Tibial nerve (tissue), 4 donors: ENCODE measurements around the gene NCL.
"Not testable (repeated sequence)": the region's sequence is repeated elsewhere in the genome, so short reads cannot be mapped to it uniquely, and the experiment has no call there.

Experiments used
- CTCF ChIP-seq, 5 experiments: fragments of 200-600 bp in 3 of 5; fragments of 450-650 bp in 2 of 5; sonication (generic) in 3 of 5; IDR thresholded peaks; one replicate each; pipeline ENCODE4 v1.5.1; 2016 to 2019; ENCODE audit warnings: antibody characterized with exemption in 5 of 5, mild to moderate bottlenecking in 3 of 5, moderate library complexity in 2 of 5
- EP300 ChIP-seq, 2 donors: sonication (generic); formaldehyde crosslinking; IDR thresholded peaks; one replicate each; pipeline ENCODE4 v1.6.1; 2017; ENCODE audit warnings: antibody characterized with exemption in 2 of 2, mild to moderate bottlenecking in 1 of 2
- POLR2A ChIP-seq, 2 donors: fragments of 450-650 bp; IDR thresholded peaks; one replicate each; pipeline ENCODE4 v1.6.1; 2017; ENCODE audit warnings: antibody characterized with exemption in 2 of 2, mild to moderate bottlenecking in 2 of 2, moderate library complexity in 2 of 2

DNA sequence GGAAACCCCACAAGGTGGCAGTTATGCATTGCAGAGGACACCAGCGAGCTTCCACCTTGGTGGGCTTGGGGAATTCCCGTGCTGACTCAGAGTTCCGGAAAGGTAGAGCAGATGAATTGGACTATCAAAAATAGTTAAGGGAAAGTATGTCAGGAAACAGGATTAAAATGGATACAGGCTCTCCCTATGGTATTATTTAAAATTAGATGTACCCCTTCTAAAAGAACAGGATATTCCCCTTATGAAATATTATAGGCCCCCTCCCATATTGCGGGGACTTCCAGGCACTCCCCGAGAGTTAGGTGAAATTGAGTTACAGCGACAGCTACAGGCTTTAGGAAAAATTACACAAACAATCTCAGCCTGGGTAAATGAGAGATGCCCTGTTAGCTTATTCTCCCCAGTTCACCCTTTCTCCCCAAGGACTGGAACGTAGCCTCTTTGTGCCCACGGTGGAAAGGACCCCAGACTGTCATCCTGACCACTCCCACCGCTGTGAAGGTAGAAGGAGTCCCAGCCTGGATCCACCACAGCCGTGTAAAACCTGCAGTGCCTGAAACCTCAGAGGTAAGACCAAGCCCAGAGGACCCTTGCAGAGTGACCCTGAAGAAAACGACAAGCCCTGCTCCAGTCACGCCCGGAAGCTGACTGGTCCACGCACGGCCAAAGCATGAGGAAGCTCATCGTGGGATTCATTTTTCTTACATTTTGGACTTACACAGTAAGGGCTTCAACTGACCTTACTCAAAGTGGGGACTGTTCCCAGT is 58.5 kb downstream of the NCL start:
- peak; percentile 33 to 73 (median 45) for TF ChIP-seq CTCF (IDR thresholded peaks at IDR 0.05)
- not testable (repeated sequence) for TF ChIP-seq POLR2A, EP300 (IDR thresholded peaks at IDR 0.05)
